C4-2B (cell line): ENCODE results near the gene EIF4B.

Source experiments
- CTCF ChIP-seq: fragments of 450-650 bp; conservative IDR thresholded peaks from 2 replicates; pipeline ENCODE4 v1.5.1; 2017; ENCODE audit warnings: mild to moderate bottlenecking
- ZFX ChIP-seq: fragments of 450-650 bp; IDR thresholded peaks from 2 replicates; pipeline ENCODE4 v1.6.1; 2017

- no peak for TF ChIP-seq CTCF
- no peak for TF ChIP-seq ZFX
Measured at GRCh38 chr12:53074999-53075370, 68.7 kb downstream of the EIF4B start.
